Endothelial cell of umbilical vein (primary cell): Measurements from ENCODE around the gene ADD2.

Experiments
- MYC ChIP-seq: IDR thresholded peaks from one replicate; pipeline ENCODE4 v1.6.1; 2011; ENCODE audit warnings: mild to moderate bottlenecking, low read depth, low read length
- POLR2A ChIP-seq: IDR thresholded peaks from 2 replicates; pipeline ENCODE4 v1.6.1; 2012; ENCODE audit warnings: low read depth, mild to moderate bottlenecking, control low read depth, low read length
- TF ChIP-seq, protein P1 (sequence below), 2 donors: IDR thresholded peaks; 1 replicate in 1 of 2; 2 replicates in 1 of 2; pipeline ENCODE4 v1.5.1; 2011; ENCODE audit warnings: low read length in 2 of 2, mild to moderate bottlenecking in 2 of 2, moderate library complexity in 2 of 2, control low read depth in 1 of 2, inconsistent platforms in 1 of 2, low read depth in 1 of 2; ENCODE audit not compliant: insufficient read depth in 1 of 2; ENCODE audit errors: extremely low read depth in 1 of 2
- TF ChIP-seq, protein P2 (sequence below): IDR thresholded peaks from 2 replicates; pipeline ENCODE4 v1.6.1; 2011; ENCODE audit not compliant: insufficient read depth, insufficient read length

DNA sequence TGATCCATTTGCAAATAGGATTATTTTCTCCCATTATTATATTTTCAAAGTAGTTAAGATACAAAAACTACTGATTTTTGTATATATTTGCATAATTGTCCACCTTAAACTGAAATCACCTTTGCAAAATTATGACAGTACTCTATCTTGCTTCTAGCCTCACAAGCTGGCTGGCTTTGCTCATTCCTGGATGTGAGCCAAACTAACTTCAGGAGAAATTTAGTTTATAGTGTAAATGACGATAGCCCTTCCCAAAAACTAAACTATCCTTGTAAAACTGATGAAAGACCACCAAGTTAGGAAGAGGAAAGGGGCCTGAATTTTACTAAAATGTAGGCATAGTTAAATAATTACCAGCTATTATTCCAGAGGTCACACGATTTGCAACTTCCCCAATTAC lies 87.3 kb downstream of the ADD2 start:
- TF ChIP-seq, protein P1, sequence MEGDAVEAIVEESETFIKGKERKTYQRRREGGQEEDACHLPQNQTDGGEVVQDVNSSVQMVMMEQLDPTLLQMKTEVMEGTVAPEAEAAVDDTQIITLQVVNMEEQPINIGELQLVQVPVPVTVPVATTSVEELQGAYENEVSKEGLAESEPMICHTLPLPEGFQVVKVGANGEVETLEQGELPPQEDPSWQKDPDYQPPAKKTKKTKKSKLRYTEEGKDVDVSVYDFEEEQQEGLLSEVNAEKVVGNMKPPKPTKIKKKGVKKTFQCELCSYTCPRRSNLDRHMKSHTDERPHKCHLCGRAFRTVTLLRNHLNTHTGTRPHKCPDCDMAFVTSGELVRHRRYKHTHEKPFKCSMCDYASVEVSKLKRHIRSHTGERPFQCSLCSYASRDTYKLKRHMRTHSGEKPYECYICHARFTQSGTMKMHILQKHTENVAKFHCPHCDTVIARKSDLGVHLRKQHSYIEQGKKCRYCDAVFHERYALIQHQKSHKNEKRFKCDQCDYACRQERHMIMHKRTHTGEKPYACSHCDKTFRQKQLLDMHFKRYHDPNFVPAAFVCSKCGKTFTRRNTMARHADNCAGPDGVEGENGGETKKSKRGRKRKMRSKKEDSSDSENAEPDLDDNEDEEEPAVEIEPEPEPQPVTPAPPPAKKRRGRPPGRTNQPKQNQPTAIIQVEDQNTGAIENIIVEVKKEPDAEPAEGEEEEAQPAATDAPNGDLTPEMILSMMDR (IDR thresholded peaks at IDR 0.05; ENCODE audit: extremely low read depth in 1 of 2, insufficient read depth in 1 of 2, low read depth in 1 of 2, low read length in 2 of 2): no peak
- TF ChIP-seq, protein P2, sequence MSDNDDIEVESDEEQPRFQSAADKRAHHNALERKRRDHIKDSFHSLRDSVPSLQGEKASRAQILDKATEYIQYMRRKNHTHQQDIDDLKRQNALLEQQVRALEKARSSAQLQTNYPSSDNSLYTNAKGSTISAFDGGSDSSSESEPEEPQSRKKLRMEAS: no peak
- TF ChIP-seq POLR2A: no peak
- no peak for TF ChIP-seq MYC
